HepG2 (cell line): Measurements from ENCODE around the gene CTNNAL1. TPM values are rescaled to one million over a fixed set of nuclear protein-coding genes. Genes with fewer than 3 reads are reported as not detected.

ENCODE experiments used
- ATAC-seq: fragments of 200-7000 bp; cut with Tn5 transposase; 3 replicates; pipeline ENCODE4 v1.9.1; 2020; ENCODE audit warnings: mild to moderate bottlenecking, moderate library complexity
- BruUV-seq: library from RNA; stranded (reverse); fragments of 400-500 nt; replicated peaks from 2 replicates; lab custom pipeline; 2021; lab: Mats Ljungman, UMichigan
- CTCF ChIA-PET: fragments of 300-600 bp; formaldehyde crosslinking; extraction: SDS; loops from one replicate; lab custom pipeline; 2021; ENCODE audit warnings: low total read pairs, inconsistent platforms, low intra/inter-chr PET ratio; lab: Yijun Ruan, JAX
- POLR2A ChIA-PET: fragments of 350-600 bp; sonication (Branson Sonifier 250); formaldehyde crosslinking; loops from one replicate; lab custom pipeline; 2020; ENCODE audit warnings: antibody characterized with exemption, inconsistent platforms; lab: Yijun Ruan, JAX
- DNase-seq: peaks from one replicate; pipeline ENCODE4 v3.0.0-alpha.2; 2015; ENCODE audit warnings: low spot score
- FAIRE-seq: peaks from 3 replicates; lab custom pipeline; 2011; peaks lifted over from hg19 to GRCh38; lab: Jason Lieb, UNC
- H2AFZ ChIP-seq: one replicate; pipeline ENCODE4 v1.6.1; 2011; ENCODE audit warnings: low read length, inconsistent platforms
- H3K27ac ChIP-seq: fragments of 300-600 bp; 3 replicates; pipeline ENCODE4 v1.8.0; 2011; ENCODE audit warnings: mixed run types, mild to moderate bottlenecking, mixed read lengths, low read length, inconsistent platforms; ENCODE audit not compliant: insufficient read depth; ENCODE audit errors: extremely low read length
- H3K27me3 ChIP-seq, 2 experiments: fragments of 200-600 bp in 1 of 2; 2 replicates in 1 of 2; 3 replicates in 1 of 2; pipeline versions ENCODE4 v1.6.0 to v1.8.0; 2011; ENCODE audit warnings: low read length in 2 of 2, mild to moderate bottlenecking in 2 of 2, moderate library complexity in 2 of 2, inconsistent platforms in 1 of 2; ENCODE audit not compliant: insufficient read depth in 2 of 2, control insufficient read depth in 1 of 2
- H3K36me3 ChIP-seq, 2 experiments: fragments of 200-600 bp in 1 of 2; replicated peaks in 1 of 2; 2 replicates in 1 of 2; 3 replicates in 1 of 2; pipeline versions ENCODE4 v1.5.1 to v1.8.0; 2011; ENCODE audit warnings: low read length in 2 of 2, inconsistent platforms in 1 of 2; ENCODE audit not compliant: insufficient read depth in 2 of 2, control insufficient read depth in 1 of 2
- H3K4me1 ChIP-seq: 2 replicates; pipeline ENCODE4 v1.5.1; 2012; ENCODE audit warnings: low read length, inconsistent platforms; ENCODE audit not compliant: insufficient read depth
- H3K4me2 ChIP-seq: 2 replicates; pipeline ENCODE4 v1.6.0; 2011; ENCODE audit warnings: low read depth, low read length, inconsistent platforms
- H3K4me3 ChIP-seq, 3 experiments: fragments of 200-600 bp in 1 of 3; sonication (generic), shearing (Covaris generic) in 1 of 3; replicated peaks in 1 of 3; 2 replicates each; pipeline ENCODE4 v1.5.1; 2011 to 2016; ENCODE audit warnings: low read length in 3 of 3, inconsistent platforms in 2 of 3, low read depth in 2 of 3, mild to moderate bottlenecking in 2 of 3, control low read depth in 1 of 3, mixed read lengths in 1 of 3; ENCODE audit not compliant: insufficient read depth in 1 of 3
- H3K79me2 ChIP-seq: one replicate; pipeline ENCODE4 v1.6.1; 2011; ENCODE audit warnings: low read length, inconsistent platforms; ENCODE audit not compliant: insufficient read depth
- H3K9ac ChIP-seq: 2 replicates; pipeline ENCODE4 v1.6.0; 2011; ENCODE audit warnings: mild to moderate bottlenecking, low read depth, low read length, inconsistent platforms; ENCODE audit not compliant: insufficient read depth
- H3K9me3 ChIP-seq: 2 replicates; pipeline ENCODE4 v1.5.1; 2012; ENCODE audit warnings: mild to moderate bottlenecking, low read length
- H4K20me1 ChIP-seq: 2 replicates; pipeline ENCODE4 v1.6.0; 2011; ENCODE audit warnings: inconsistent platforms, mild to moderate bottlenecking, low read length, moderate library complexity; ENCODE audit not compliant: insufficient read depth
- BORCS8-MEF2B ChIP-seq: sonication (generic); formaldehyde crosslinking; IDR thresholded peaks from 2 replicates; pipeline ENCODE4 v1.8.0; 2022; ENCODE audit warnings: mild to moderate bottlenecking, missing genetic modification reagents
- CBFB ChIP-seq: sonication (generic); formaldehyde crosslinking; IDR thresholded peaks from 2 replicates; pipeline ENCODE4 v1.4.0; 2020; ENCODE audit warnings: missing genetic modification reagents
- GTF3A ChIP-seq: sonication (generic); formaldehyde crosslinking; conservative IDR thresholded peaks from 2 replicates; pipeline ENCODE4 v1.4.0; 2020; ENCODE audit warnings: mild to moderate bottlenecking, missing genetic modification reagents
- JARID2 ChIP-seq: sonication (generic); formaldehyde crosslinking; IDR thresholded peaks from 2 replicates; pipeline ENCODE4 v1.8.1; 2023; ENCODE audit warnings: missing genetic modification reagents, inconsistent platforms; ENCODE audit not compliant: insufficient replicate concordance
- JDP2 ChIP-seq: sonication (generic); formaldehyde crosslinking; IDR thresholded peaks from 2 replicates; pipeline ENCODE4 v1.8.1; 2022; ENCODE audit warnings: missing genetic modification reagents, borderline replicate concordance
- KDM1A ChIP-seq: IDR thresholded peaks from 2 replicates; pipeline ENCODE4 v1.6.1; 2016; ENCODE audit warnings: missing compliant biosample characterization
- KMT2A ChIP-seq: sonication (generic); formaldehyde crosslinking; IDR thresholded peaks from 2 replicates; pipeline ENCODE4 v1.4.0; 2020; ENCODE audit warnings: missing genetic modification reagents
- MAFF ChIP-seq: IDR thresholded peaks from 2 replicates; pipeline ENCODE4 v1.6.1; 2011; ENCODE audit warnings: low read depth, low read length, improper control_type of control experiment
- RNF2 ChIP-seq: fragments of 450-650 bp; conservative IDR thresholded peaks from 2 replicates; pipeline ENCODE4 v1.6.1; 2016; ENCODE audit warnings: low read depth
- SIX4 ChIP-seq: sonication (generic); formaldehyde crosslinking; IDR thresholded peaks from 2 replicates; pipeline ENCODE4 v1.4.0; 2020; ENCODE audit warnings: missing genetic modification reagents
- ZNF225 ChIP-seq: sonication (generic); formaldehyde crosslinking; IDR thresholded peaks from 2 replicates; pipeline ENCODE4 v1.4.0; 2020; ENCODE audit warnings: mild to moderate bottlenecking, missing genetic modification reagents
- ZNF34 ChIP-seq: sonication (generic); formaldehyde crosslinking; IDR thresholded peaks from 2 replicates; pipeline ENCODE4 v1.4.0; 2020; ENCODE audit warnings: mild to moderate bottlenecking, missing genetic modification reagents, borderline replicate concordance
- ZNF367 ChIP-seq: sonication (generic); formaldehyde crosslinking; IDR thresholded peaks from 2 replicates; pipeline ENCODE4 v1.4.0; 2020; ENCODE audit warnings: missing genetic modification reagents, borderline replicate concordance
- WGBS: methylation state at CpG from one replicate; pipeline ENCODE4 v1.1.6; 2017; ENCODE audit warnings: low lambda C conversion rate; 5-methylcytosine and 5-hydroxymethylcytosine counted together
- in situ Hi-C: cut with HindIII; loops from 2 replicates; pipeline ENCODE4 v1.10.0; 2017; ENCODE audit warnings: low pct_unique_long_range_greater_than_20kb; ENCODE audit not compliant: extremely low pct_ligation_motif_present
- intact Hi-C: fragments of 100-400 bp; cut with micrococcal nuclease; formaldehyde crosslinking; loops from one replicate; pipeline ENCODE4 v1.10.0; 2022; ENCODE audit not compliant: unreplicated experiment
- polyA plus RNA-seq, 8 experiments: library from polyadenylated mRNA; depleted of rRNA in 3 of 8; stranded (reverse) in 7 of 8; unstranded in 1 of 8; fragments of >200 nt; fragmentation: Illumina TruSeq in 4 of 8; extraction: Trizol in 4 of 8; gene quantifications; 2 replicates each; pipeline versions ENCODE4 v1.2.1 to v1.2.3, GENCODE V29; 2011 to 2016; ENCODE audit warnings: low read depth in 4 of 8, missing spikeins in 1 of 8, mixed read lengths in 1 of 8; ENCODE audit not compliant: insufficient read depth in 1 of 8
- total RNA-seq, 5 experiments: library from RNA; depleted of rRNA; stranded (reverse); fragments of >200 nt; fragmentation: Illumina TruSeq; extraction: Trizol; gene quantifications; 2 replicates each; pipeline ENCODE4 v1.2.3, GENCODE V29; 2016; ENCODE audit warnings: low read depth in 1 of 5
- TF ChIP-seq, protein P1 (sequence below): sonication (generic); formaldehyde crosslinking; conservative IDR thresholded peaks from 2 replicates; pipeline ENCODE4 v1.5.0; 2020; ENCODE audit warnings: missing genetic modification reagents
- TF ChIP-seq, protein P2 (sequence below): sonication (generic); formaldehyde crosslinking; IDR thresholded peaks from 2 replicates; pipeline ENCODE4 v1.4.0; 2020; ENCODE audit warnings: missing genetic modification reagents, mild to moderate bottlenecking, borderline replicate concordance
- TF ChIP-seq, protein P3 (sequence below): IDR thresholded peaks from 2 replicates; pipeline ENCODE4 v1.6.1; 2016; ENCODE audit warnings: missing compliant biosample characterization, missing genetic modification reagents, borderline replicate concordance
- TF ChIP-seq, protein P4 (sequence below): sonication (generic); formaldehyde crosslinking; IDR thresholded peaks from 2 replicates; pipeline ENCODE4 v1.5.0; 2020; ENCODE audit warnings: missing genetic modification reagents
- TF ChIP-seq, protein P5 (sequence below): sonication (generic); formaldehyde crosslinking; IDR thresholded peaks from 2 replicates; pipeline ENCODE4 v1.8.0; 2022; ENCODE audit warnings: mild to moderate bottlenecking, missing genetic modification reagents

The CTNNAL1 gene
- total and polyA plus RNA-seq, 2 of the 13 experiments (the other 11 are each of a cell fraction or from before 2014, with no cell fraction given): 32.0 to 162 TPM

DNA sequence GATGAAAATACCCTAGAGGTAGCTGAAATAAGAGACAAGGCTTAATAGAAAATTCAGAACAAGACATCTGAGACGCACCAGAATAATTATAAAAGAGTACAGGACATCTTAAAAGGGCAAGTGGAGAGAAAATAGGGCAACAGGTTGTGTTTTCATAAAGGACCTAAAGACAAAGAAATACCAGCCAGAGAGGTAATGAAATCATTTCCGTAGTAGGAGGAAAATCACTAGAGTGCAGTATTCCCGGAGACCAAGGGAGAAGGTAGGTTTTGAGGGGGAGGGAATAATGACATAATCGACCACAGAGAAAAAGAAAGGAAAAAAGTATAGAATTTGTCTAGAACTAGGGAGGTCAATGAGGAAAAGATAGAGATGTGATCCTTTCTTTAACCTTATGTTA is 26.2 kb upstream of the CTNNAL1 start:
- CTCF ChIA-PET: no interaction called here
- POLR2A ChIA-PET: no interaction called here
- no peak for ATAC-seq
- H4K20me1 ChIP-seq: no peaks in the 10 kb centered on the region
- no peak overlapping the region for H3K27ac ChIP-seq
- in situ Hi-C loops (no loop called here), intact Hi-C loops (loop anchor here (5.0 to 10.0 kb wide), 2 partner anchors 43 to 75 kb away; partner anchors contain the start of gene TMEM245)
- 96% methylated on average over 4 of the region's 4 CpGs for WGBS
- H3K4me1 ChIP-seq: peaks cover 46% of the 10 kb centered on the region
- FAIRE-seq: no peak
- DNase-seq: no peak
- no peaks in the 10 kb centered on the region for H3K27me3 ChIP-seq
- no peaks in the 10 kb centered on the region for H3K79me2 ChIP-seq
- no peaks in the 10 kb centered on the region for H3K9me3 ChIP-seq
- no peak overlapping the region for H3K9ac ChIP-seq
- peaks cover 3 to 38% of the 10 kb centered on the region in 2 experiments; a peak in 4 of 5 replicates for H3K36me3 ChIP-seq
- no peak overlapping the region for H2AFZ ChIP-seq
- no peak overlapping the region for H3K4me2 ChIP-seq
- no TSS peak for BruUV-seq
- no peak overlapping the region for H3K4me3 ChIP-seq
- TF ChIP-seq MAFF (no peak), SIX4 (CRISPR knock-in tag) (no peak), ZNF34 (CRISPR knock-in tag) (no peak), BORCS8-MEF2B (no peak), ZNF367 (CRISPR knock-in tag) (no peak), JARID2 (no peak), JDP2 (CRISPR knock-in tag) (no peak), KMT2A (no peak), GTF3A (CRISPR knock-in tag) (no peak), RNF2 (no peak), ZNF225 (CRISPR knock-in tag) (no peak), KDM1A (CRISPR knock-in tag) (no peak), CBFB (no peak)
- TF ChIP-seq, protein P1, sequence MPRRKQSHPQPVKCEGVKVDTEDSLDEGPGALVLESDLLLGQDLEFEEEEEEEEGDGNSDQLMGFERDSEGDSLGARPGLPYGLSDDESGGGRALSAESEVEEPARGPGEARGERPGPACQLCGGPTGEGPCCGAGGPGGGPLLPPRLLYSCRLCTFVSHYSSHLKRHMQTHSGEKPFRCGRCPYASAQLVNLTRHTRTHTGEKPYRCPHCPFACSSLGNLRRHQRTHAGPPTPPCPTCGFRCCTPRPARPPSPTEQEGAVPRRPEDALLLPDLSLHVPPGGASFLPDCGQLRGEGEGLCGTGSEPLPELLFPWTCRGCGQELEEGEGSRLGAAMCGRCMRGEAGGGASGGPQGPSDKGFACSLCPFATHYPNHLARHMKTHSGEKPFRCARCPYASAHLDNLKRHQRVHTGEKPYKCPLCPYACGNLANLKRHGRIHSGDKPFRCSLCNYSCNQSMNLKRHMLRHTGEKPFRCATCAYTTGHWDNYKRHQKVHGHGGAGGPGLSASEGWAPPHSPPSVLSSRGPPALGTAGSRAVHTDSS (CRISPR knock-in tag): no peak
- TF ChIP-seq, protein P2, sequence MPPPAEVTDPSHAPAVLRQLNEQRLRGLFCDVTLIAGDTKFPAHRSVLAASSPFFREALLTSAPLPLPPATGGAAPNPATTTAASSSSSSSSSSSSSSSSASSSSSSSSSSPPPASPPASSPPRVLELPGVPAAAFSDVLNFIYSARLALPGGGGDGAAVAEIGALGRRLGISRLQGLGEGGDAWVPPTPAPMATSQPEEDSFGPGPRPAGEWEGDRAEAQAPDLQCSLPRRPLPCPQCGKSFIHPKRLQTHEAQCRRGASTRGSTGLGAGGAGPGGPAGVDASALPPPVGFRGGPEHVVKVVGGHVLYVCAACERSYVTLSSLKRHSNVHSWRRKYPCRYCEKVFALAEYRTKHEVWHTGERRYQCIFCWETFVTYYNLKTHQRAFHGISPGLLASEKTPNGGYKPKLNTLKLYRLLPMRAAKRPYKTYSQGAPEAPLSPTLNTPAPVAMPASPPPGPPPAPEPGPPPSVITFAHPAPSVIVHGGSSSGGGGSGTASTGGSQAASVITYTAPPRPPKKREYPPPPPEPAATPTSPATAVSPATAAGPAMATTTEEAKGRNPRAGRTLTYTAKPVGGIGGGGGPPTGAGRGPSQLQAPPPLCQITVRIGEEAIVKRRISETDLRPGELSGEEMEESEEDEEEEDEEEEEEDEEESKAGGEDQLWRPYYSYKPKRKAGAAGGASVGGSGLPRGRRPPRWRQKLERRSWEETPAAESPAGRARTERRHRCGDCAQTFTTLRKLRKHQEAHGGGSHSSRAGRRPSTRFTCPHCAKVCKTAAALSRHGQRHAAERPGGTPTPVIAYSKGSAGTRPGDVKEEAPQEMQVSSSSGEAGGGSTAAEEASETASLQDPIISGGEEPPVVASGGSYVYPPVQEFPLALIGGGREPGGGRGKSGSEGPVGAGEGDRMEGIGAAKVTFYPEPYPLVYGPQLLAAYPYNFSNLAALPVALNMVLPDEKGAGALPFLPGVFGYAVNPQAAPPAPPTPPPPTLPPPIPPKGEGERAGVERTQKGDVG (CRISPR knock-in tag): no peak
- TF ChIP-seq, protein P3, sequence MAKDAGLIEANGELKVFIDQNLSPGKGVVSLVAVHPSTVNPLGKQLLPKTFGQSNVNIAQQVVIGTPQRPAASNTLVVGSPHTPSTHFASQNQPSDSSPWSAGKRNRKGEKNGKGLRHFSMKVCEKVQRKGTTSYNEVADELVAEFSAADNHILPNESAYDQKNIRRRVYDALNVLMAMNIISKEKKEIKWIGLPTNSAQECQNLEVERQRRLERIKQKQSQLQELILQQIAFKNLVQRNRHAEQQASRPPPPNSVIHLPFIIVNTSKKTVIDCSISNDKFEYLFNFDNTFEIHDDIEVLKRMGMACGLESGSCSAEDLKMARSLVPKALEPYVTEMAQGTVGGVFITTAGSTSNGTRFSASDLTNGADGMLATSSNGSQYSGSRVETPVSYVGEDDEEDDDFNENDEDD (CRISPR knock-in tag): no peak
- TF ChIP-seq, protein P4, sequence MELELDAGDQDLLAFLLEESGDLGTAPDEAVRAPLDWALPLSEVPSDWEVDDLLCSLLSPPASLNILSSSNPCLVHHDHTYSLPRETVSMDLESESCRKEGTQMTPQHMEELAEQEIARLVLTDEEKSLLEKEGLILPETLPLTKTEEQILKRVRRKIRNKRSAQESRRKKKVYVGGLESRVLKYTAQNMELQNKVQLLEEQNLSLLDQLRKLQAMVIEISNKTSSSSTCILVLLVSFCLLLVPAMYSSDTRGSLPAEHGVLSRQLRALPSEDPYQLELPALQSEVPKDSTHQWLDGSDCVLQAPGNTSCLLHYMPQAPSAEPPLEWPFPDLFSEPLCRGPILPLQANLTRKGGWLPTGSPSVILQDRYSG (CRISPR knock-in tag): no peak
- TF ChIP-seq, protein P5, sequence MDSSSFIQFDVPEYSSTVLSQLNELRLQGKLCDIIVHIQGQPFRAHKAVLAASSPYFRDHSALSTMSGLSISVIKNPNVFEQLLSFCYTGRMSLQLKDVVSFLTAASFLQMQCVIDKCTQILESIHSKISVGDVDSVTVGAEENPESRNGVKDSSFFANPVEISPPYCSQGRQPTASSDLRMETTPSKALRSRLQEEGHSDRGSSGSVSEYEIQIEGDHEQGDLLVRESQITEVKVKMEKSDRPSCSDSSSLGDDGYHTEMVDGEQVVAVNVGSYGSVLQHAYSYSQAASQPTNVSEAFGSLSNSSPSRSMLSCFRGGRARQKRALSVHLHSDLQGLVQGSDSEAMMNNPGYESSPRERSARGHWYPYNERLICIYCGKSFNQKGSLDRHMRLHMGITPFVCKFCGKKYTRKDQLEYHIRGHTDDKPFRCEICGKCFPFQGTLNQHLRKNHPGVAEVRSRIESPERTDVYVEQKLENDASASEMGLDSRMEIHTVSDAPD: no peak
